DMS53 (cell line): ENCODE measurements around the gene LOXL1.

ENCODE experiments used
- DNase-seq: peaks from one replicate; lab custom pipeline; 2025; lab: John Stamatoyannopoulos, UW

The LOXL1 gene

GRCh38 chr15:73981761-73982221, 55.5 kb downstream of the LOXL1 start:
- no peak for DNase-seq

DNA sequence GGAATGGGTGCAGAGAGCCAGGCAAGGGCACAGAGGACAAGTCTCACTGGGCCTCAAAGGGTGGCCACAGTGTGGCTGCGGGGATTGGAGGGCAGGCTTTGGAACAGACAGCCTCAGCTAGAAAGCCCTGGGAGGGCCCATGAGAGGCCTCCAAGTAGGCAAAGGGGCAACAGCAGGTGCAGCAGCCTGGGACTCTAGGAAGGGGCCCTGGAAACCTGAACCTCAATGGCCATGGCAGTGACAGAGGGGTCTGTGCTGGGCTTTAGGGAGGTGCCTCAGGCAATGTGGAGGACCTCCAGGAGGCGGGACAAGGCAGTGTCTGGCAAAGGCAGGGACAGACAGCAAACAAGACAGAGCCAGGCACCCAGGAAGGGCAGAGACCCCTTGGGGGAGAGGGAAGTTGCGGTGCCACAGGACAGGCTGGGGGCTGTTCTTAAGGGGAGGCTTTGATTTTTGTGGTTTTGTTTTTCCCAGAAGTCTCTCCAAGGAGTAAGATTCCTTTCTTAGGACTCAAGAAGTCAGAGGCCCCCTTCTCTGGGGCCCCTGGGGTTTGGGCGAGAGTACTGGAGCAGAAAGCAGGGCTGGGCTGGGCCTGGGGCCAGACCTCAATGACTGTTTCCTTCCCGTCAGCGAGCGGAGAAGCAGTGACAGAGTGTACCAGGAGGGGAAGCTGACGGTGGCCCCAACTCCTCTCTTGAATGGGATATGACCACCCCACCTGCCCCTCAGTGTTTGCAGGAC, 56.1 kb downstream of the LOXL1 start:
- no peak for DNase-seq

GRCh38 chr15:73983211-73983727, 57.0 kb downstream of the LOXL1 start:
- no peak for DNase-seq

DNA sequence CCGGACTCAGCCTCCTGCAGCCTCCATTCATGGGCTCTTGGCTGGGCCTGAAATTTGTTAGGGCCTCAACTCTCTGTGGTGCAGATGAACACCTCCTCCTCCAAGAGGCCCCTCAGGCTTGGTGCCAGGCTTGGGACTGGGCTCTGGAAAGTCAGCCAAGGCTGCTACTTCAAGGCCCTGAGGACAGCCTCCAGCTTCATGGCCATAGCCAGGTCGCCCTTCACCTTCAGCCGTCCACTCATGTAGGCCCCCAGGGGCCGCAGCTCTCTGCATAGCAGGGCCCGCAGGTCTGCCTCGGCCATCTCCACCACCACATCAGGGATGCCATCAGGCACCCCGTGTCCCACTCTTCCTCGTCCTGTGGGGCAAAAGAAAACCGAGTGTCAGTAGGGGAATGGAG, 57.5 kb downstream of the LOXL1 start:
- DNase-seq = no peak

- DNase-seq = no peak
Measured at GRCh38 chr15:73984208-73984979, 58.1 kb downstream of the LOXL1 start.

- no peak for DNase-seq
Measured at GRCh38 chr15:73985101-73985873, 59.0 kb downstream of the LOXL1 start.

DNA sequence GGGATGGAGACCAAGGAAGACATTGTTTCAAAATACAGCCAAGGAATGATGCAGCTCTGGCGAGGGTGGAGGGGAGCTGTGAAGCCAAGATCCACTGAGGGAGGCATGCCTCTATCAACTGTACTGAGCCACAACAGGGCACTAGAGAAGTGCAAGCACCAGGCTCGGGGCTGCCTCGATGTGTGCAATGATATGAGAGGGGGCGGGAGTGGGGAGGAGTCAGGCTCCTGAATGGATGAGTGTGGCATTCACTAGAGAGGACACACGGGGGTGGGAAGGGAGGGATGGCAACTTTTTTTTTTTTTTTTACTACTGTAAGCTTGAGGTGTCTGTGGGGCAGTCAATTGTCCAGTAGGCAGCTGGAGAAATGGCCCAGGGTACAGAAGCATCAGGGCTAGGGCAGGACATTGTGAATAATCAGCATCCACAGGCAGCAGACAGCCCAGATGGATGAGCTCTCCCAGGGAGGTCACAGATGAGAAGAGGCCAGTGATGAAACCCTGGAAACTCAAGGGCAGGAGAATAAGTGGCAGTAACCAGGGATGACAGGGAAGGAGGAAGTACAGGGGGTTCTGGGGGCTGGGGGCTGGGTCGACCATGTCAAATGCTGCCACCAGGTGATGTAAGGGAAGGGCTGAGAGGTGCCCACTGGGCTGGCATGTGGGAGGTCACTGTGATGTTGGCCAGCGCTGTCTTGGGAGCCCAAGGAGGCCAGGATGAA, 60.0 kb downstream of the LOXL1 start:
- DNase-seq = no peak

GRCh38 chr15:73986776-73987056, 60.5 kb downstream of the LOXL1 start:
- no peak for DNase-seq

DNA sequence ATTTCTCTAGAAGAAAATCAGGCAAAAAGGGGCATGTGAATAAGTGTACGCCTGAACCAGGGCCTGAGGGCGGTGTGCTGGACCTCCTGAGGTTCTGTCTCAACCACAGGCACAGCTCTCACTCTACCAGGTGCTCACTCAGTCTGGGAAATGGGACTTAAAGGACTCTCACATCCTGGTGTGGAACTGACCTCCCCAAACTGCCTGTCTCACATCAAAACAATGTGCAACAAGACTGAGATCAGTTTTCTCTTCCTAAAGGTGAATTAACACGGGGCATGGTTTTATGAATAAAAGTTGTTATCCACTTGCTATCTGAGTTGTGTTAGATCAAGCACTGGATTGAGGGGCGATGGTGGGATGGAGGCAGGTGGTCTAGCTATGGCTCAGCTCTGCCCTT, 61.0 kb downstream of the LOXL1 start:
- peak; percentile 12 for DNase-seq

GRCh38 chr15:73987681-73988444, 61.6 kb downstream of the LOXL1 start:
- peak; percentile 74 for DNase-seq

- DNase-seq = no peak
Measured at GRCh38 chr15:73988445-73988969, 62.2 kb downstream of the LOXL1 start.

DNA sequence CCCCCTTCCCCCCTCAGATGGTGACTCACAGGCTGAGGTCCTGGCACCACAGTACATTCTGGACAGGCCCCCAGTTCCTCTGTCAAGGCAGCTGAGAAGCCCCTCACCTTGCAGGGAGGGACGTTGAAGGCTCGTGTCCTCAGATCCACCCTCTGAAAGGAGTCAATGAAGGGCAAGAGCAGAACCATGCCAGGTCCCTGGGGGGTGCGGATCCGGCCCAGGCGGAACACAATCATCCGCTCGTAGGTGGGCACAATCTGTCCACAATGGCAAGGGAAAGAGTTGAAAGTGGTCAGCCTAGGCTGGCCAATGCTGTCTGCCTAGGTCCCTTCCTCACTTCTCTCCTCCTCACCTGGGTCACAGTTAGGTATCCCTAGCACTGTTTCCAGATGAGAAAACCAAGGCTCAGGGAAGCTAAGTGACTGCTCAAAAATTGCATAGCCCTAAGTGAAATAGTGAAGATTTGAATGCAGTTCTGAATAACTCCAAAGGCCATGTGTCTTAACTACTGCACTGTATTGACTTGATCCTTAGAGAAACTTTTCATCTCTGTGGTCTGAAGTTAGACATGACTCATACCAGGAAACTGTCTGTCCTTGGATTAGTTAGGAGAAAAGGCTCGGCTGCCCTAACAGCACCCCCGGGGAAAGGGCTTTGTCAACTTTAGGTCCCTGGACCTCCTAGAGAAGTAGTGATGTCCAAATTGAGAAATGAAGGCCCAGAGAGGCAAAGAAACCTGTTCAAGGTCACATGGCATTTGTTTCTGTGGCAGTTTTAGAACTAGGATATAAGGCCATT, 62.9 kb downstream of the LOXL1 start:
- peak; percentile 53 for DNase-seq

DNA sequence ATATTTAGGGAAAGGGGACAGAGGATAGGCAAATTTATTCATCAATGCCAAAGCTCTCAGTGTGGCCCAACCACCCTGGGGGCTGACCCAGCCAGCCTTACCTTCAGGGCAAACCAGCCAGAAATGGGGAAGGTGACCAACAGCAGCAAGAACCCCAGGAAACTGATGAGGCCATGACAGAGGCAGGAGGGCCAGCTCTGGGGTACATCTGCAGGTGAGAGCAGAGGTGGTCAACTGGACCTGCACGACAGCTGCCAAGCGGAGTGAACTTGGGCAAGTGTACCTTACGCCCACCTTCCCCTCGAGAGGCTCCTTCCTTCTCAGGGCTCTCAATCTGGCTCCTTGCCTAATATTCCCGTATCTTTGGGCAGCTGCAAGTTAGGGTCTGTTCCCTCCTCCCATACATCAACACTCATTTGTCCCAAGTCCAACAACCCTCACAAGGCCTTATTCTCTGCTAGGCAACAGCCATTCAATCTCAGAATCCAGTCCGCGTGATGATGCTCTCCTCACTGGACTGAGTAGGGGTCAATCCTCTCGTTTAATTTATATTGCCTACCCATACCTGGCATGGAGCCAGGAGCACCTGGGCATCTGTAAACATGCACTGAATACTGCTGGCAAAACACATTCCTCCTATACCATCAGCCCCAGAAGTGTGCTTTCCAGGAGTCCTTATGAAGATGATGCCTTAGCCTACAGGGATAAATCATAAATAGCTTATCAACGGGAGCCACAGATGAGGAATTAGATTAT, 64.2 kb downstream of the LOXL1 start:
- peak; percentile 8 for DNase-seq

- peak; percentile 26 for DNase-seq
Measured at GRCh38 chr15:73991260-73991659, 65.0 kb downstream of the LOXL1 start.

- peak; percentile 95 for DNase-seq
Measured at GRCh38 chr15:73991726-73992593, 65.7 kb downstream of the LOXL1 start, which contains the start of gene STOML1. TSS of gene STOML1 (minus strand) at chr15:73992295. CDS start at chr15:73992223, 72 bp downstream.

GRCh38 chr15:73992594-73992898, 66.3 kb downstream of the LOXL1 start:
- DNase-seq = no peak

- DNase-seq = no peak
Measured at GRCh38 chr15:73993211-73993994, 67.1 kb downstream of the LOXL1 start.
